NCI-H2171 treated with DMSO at 0.1 percent for 48 hours (cell line): ENCODE data around the gene ATRAID.

Source experiments
- DNase-seq: peaks from one replicate; lab custom pipeline; 2025; lab: John Stamatoyannopoulos, UW

Gene ATRAID

DNA sequence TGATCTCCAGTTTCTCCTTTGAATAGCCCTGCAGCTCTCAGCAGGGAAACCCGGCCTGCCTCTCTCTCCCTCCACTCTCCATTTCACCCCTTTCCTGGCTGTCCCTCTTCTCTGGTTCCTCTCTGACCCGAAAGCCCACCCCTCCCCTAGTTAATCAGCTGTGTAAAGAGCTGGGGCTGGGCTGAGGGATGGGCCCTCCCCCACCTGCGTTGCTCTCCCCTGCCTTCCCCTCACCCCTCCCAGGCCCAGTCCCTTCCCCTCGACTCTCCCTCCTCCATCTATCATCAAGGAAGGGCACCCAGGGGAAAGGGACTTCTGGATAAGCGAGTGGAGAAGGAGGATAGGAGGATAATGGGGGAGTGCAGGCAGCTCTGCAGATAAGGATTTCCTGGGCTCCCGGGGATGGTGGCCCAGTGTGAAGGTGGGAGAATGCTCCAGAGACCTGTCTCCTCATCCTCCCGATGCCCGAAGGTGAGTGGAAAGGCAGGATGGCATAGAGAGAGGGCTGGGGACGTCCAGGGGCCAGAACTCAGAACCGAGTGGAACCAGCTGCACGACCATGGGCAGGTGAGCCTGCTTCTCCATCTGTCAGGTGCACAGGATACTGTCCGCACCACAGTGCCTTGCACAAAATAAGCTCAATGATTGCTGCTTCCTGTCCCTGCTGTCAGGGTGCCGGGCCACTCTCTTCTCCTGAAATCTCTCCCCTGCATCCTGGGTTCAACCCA lies 39.0 kb downstream of the ATRAID start:
- DNase-seq = no peak

DNA sequence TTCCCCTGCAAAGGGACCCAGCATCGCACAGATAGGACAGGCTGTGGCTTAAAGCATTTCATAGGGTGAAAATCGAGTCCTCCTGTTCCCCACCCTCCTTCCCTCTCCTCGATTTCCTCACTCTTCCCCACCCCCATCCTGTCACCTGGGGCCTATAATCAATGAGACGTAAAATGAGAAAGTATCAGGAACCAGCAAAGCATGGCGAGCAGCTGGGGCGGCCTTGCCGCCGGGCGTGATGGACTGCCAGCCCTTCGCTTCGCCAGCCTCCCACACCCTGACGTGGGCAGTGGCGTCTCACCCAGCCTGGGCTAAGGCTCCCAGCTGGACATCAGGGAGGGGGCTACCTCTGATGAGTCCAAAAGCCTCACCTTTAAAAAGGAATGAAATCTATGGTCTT lies 39.9 kb downstream of the ATRAID start:
- no peak for DNase-seq

DNA sequence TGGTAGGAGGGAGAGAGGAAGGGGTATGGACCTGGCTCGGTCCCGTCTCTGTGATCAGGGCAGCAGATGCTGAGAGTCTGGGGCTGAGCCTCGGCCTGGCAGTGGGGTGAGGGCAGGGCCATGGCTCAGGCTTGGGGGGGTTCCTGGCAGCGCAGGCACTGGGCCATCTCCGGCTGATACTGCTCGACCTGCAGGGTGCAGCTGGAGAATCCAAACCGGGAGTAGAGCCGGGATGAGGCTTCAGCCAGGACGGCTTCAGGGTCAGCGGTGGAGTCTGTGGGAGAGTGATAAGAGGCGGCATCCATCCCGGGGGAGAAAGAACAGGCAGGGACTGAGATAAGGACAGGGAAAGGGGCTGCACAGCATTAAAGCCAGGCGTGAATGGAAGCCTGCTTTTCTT lies 43.3 kb downstream of the ATRAID start:
- no peak for DNase-seq

DNA sequence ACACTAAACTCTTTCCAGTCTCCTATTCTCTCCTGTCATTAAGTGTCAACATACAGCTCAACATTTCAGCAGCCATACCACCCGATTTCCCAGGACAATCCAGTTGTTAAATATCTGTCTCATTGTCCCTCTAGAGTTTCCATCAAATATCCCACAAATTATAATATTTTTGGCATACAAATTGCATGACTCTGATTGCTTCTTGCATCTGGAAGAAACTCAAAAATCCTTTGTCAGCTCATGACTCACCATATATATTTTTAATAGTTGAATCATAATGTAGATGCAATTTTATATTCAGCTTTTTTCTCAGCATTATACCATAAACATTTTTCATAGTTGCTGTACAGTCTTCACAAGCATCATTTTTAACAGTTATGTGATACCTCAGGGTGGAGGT lies 43.8 kb downstream of the ATRAID start:
- DNase-seq = no peak

DNA sequence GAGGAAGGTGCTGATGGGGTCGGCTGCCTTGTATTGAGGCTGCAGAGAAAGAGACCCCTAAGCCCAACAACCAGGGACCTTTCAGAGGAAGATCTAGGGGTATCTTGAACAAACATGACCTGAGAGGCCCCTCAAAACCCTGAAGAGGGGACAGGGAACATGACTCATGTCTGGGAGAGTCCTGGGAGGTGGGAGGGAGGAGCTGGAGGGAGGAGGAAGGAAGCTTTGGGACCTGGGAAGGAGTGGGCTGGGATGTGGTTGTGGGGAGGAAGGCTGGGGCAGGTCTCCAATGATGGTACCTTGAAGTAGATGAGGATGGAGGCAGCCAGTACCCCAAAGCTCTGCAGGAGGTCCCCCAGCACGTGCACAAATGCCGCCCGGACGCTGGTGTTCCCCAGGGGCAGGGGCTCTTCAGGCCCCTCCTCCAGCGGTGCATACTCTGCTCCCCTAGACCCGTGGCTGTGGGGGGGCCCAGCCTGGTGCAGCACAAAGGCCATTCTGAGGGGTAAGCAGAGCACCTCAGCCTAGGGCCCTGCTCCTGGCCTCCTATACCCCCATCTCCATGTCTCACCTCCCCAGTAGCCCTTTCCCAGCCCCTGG lies 45.1 kb downstream of the ATRAID start:
- DNase-seq = no peak

DNA sequence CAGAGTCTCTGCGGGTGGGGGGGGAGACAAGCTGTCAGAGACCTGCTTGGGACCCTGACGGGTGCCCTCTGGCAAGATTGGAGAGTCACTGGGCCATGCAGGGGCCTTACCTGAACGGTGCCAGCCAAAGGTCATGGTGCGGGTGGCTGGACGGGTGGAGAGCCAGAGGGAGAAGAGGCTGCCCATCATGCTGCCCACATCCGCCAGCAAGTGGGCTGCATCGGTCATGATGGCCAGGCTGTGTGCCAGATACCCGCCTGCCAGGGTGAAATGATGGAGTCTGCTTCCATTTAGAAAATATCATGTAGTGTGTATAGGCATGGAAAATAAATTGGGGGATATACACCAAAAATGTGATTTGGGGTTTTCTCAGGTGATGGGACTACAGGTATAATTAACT lies 46.2 kb downstream of the ATRAID start:
- no peak for DNase-seq

DNA sequence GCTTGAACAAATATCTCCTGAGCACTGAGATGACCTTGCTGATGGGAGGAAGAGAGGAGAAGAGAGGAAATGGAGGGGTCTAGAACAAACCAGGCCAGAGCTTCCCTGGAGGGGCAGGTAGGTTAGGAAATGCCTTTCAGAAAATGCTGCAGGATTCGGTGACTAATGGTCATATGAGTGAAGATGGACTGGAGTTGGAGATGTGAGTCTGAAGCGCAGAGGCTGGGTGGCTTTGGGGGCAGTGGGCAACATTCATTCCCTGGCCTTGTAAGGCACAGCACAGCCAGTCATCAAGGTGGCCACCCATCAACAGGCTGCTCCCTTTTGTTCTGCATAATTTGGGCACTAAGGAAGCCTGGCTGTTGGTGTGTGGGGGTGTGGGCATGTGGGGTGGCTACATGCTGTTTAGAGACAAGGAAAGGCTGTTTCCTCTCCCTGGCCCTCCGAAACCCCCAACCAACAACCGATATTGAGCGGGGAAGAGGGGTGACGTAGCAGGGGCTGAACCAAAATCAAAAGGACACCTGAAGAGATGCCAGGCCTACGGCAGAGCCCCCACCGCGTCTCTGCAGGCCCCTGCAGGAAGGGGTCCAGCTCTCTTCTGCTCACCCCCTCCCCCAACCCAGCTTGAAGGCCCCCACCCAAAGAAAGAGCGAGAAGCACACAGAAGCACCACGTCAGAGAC lies 49.5 kb downstream of the ATRAID start:
- no peak for DNase-seq

DNA sequence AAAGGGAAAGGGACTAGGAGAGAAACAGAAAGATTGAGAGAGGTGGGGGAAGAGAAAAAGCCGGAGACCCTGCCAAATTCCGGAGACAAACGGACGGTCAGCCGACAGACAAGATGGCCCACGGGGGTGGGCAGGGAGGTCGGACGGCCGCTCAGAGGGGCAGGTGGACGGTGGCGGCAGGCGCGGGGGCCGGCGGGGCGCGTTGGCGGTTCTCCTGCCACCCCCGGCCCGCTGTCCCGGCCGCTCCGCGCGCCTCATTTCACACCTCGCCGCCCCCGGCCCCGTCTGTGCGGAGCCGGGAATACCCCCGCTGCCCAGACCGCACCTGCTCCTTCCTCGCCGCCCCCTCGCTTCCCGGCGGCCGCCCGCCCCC lies 50.1 kb downstream of the ATRAID start:
- no peak for DNase-seq

DNA sequence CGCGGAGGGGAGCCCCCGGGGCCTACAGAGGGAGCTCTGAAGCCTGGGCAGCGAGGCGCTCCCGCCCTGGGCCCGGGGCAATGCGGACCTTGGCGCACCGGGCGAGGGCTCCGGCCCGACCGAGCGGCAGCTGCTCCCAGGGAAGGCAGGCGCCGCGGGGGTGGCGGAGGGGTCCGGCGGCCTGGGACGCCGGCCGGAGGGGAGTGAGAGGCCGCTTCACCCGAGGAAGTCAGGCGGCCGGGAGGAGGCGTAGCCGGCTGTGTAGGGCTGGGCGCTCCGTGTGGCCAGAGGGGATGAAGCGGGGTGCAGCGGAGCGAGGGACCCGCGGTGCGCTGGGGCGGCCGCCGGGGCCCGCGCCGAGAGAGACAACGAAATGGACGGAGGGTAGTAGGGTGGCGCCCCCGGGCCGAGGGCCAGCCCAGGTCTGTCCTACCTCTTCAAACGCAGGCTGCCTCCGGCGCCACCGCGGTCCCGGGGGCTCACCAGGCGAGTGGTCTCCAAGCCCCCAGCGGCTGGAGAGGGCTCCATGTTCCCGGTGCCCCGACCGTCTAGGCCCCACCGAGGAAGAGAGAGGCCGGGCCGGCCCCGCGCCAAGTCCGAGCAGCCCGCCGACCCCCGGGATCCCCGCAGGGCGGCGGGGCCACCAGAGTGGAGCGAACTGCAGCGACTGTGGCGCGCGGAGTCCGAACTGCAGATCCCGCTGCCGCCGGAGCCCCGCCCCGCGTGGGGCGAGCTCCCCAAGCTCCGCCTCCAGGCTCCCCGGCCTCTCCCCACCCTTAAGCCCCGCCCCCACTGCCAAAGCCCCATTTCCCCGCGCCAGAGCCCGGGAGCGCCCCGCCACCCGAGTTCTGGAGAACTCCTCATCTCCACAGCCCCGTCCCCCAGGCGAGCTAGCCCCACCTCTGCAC lies 50.8 kb downstream of the ATRAID start, which contains the start of gene SLC30A3:
TSS of gene SLC30A3 (minus strand) at position 669 of the 908 bp plus-strand sequence. CDS start at position 528, 141 bp downstream.
- DNase-seq = peak; percentile 46

DNA sequence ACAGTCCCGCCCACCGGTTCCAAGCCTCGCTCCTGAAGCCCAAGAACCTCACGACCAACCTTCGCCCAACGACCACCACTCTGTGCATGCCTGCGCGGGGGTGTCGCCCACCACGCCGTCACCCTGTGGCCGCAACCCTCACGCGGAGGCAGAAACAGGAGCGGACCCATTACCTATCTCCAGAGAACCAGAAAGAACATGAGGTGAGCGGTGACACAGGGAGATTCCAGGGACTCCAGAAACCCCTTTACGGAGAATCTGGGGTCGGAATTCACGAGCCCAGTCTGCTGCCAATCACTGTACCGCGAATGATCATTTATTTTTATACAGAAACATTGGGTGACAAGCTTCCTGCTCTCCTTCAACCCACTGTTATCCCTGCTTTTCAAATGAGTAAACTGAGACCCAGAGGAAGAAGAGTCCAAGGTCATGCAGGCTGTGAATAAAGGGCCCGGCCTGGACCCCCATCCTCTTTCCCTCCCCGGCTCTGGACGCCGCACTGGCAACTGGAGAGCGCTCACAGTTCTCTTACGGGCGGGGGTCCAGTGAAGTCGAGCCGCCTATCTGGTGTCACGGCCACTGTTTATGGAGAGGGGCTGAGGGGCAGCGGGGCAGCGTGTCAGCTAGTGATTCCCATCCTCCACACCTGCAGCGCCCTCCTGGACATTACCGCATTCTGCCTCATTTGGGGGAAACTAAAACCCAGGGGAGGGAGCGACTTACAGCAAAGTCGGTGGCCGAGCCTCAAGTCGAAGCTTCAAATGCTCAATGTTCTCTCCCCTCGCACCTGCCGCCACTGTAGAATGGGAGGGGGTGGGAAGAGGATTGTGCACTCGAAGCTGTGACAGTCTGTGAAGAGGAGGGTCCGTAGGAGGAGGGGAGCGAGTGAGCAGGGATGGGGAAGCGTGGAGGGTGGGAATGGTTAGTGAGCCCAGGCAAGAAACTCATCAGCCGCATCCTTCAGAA lies 51.7 kb downstream of the ATRAID start:
- DNase-seq = peak; percentile 48

DNA sequence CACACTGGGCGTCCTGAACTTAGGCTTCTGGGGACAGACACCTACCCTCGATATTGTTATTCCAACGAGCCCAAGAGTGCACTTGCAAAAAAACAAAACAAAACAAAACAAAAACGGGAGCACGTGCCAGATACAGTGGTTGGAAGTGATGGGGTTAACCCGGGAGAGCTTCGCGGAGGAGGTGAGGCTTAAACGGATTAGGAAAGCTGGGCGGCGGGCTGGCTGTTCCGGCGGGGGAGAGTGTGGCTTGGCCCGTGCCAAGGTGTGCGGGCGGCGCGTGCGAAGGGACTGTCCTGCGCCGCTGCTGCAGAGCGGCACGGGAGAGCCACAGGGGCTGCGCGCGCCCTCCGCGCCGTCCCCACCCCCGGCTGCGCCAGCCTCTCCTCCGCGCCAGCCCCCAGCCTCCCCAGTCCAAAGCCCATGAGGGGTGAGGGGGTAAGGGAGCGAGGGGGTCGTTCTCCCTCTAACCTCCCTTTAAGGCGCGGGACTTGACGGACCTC lies 52.5 kb downstream of the ATRAID start:
- peak; percentile 48 for DNase-seq

DNA sequence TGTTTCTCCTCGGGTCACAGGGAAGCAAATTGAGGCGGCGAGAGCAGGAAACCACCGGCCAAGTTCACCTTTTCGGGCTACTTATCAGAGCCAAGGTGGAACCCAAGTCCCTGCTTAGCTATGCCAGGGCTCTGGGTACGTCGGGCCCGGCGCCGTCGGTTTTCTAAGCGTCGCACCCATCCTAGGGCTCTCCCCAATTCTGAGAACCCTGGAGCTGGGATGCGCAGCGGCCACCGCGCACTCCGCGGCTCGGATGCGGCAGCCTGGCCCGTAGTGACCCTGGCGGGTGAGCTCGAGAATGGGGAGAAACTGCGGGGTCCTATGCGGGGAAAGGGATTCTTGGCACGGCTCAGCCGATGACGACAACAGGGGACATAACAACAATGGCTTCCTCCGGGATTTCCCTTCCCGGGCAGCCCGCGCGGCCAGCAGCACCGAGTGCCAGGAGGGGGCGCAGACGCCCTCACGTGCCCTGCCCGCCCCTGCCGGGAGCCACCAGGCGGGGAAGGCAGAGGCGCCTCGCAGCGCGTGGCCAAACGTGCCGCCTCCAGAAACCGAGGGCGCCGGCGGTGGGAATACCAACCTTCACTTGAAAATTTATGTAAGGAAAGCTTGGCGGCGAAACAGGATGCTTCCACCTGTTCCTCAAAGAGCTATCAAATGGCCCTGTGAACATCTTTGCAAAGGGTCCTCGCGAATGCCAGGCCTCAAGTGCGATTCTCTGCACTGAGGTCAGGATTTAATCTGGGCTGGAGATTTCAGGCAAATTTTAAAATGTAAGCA lies 53.1 kb downstream of the ATRAID start:
- DNase-seq = peak; percentile 87

DNA sequence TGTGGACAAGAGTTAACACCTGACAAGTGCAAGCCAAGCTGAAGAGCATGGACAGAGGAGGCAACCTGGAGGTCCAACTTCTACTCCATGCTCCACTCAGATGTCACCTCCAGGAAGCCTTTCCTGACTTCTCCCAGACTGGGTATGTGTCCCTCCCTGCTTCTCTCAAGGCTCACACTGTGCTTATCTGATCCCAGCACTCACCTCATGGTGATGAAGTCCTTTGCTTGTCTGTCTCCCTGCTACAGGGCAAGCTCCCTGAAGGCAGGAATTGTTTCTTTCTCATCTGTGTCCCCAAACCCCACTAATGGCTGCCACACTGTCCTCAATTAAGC lies 53.7 kb downstream of the ATRAID start:
- no peak for DNase-seq
